HG03095 (cell line): Measurements from ENCODE around the gene SYNRG.
"Not testable (repeated sequence)": the region's sequence is repeated elsewhere in the genome, so short reads cannot be mapped to it uniquely, and the experiment has no call there.

ENCODE experiments used
- ATAC-seq: cut with Tn5 transposase; IDR thresholded peaks from one replicate; pipeline ENCODE4 v1.9.1; 2021; ENCODE audit warnings: moderate library complexity; ENCODE audit not compliant: unreplicated experiment

Gene SYNRG

GRCh38 chr17:37609170-37610040 is at the start of gene SYNRG:
Gene SYNRG (minus strand): TSS chr17:37609418. CDS start chr17:37609355, 63 bp downstream.
- ATAC-seq = peak; percentile 80

- no peak for ATAC-seq
Observed at GRCh38 chr17:37657202-37657601, 48.0 kb upstream of the SYNRG start.

GRCh38 chr17:37651849-37652248 is 42.6 kb upstream of the SYNRG start:
- ATAC-seq = no peak

- ATAC-seq = no peak
Observed at GRCh38 chr17:37650419-37651003, 41.3 kb upstream of the SYNRG start.

GRCh38 chr17:37648555-37648954 is 39.3 kb upstream of the SYNRG start:
- no peak for ATAC-seq

GRCh38 chr17:37647856-37648255 is 38.6 kb upstream of the SYNRG start:
- ATAC-seq = no peak

- no peak for ATAC-seq
Observed at GRCh38 chr17:37643869-37644268, 34.7 kb upstream of the SYNRG start.

GRCh38 chr17:37643118-37643766 is 34.0 kb upstream of the SYNRG start, which contains the start of gene DDX52:
Gene DDX52 (minus strand): TSS chr17:37643446. CDS start chr17:37643420, 26 bp downstream.
- ATAC-seq = peak; percentile 80

- no peak for ATAC-seq
Observed at GRCh38 chr17:37642681-37643080, 33.5 kb upstream of the SYNRG start.

GRCh38 chr17:37640015-37640414 is 30.8 kb upstream of the SYNRG start:
- no peak for ATAC-seq

GRCh38 chr17:37637956-37638355 is 28.7 kb upstream of the SYNRG start:
- ATAC-seq = no peak

- not testable (repeated sequence) for ATAC-seq
Observed at GRCh38 chr17:37616430-37616829, 7.2 kb upstream of the SYNRG start.

GRCh38 chr17:37614823-37615222 is 5.6 kb upstream of the SYNRG start:
- no peak for ATAC-seq

GRCh38 chr17:37614391-37614790 is 5.2 kb upstream of the SYNRG start:
- no peak for ATAC-seq

GRCh38 chr17:37610971-37611370 is 1.8 kb upstream of the SYNRG start:
- no peak for ATAC-seq

GRCh38 chr17:37610041-37610420 is 813 bp upstream of the SYNRG start:
- ATAC-seq = not testable (repeated sequence)

- ATAC-seq = no peak
Observed at GRCh38 chr17:37608351-37609169, 658 bp downstream of the SYNRG start.

- no peak for ATAC-seq
Observed at GRCh38 chr17:37607637-37608331, 1.4 kb downstream of the SYNRG start.

- no peak for ATAC-seq
Observed at GRCh38 chr17:37605813-37606505, 3.3 kb downstream of the SYNRG start.

GRCh38 chr17:37605081-37605480 is 4.1 kb downstream of the SYNRG start:
- ATAC-seq = no peak
